GM08714 (cell line): ENCODE results near the gene PAX7.

ENCODE experiments used
- H3K4me3 ChIP-seq: fragments of 200-500 bp; sonication (Bioruptor generic); 2 replicates; pipeline ENCODE4 v1.5.1; 2014; ENCODE audit warnings: mild to moderate bottlenecking, low read length, inconsistent platforms
- ZNF274 ChIP-seq: IDR thresholded peaks from 2 replicates; pipeline ENCODE4 v1.6.1; 2012; ENCODE audit warnings: mild to moderate bottlenecking, low read depth, low read length

Gene PAX7

DNA sequence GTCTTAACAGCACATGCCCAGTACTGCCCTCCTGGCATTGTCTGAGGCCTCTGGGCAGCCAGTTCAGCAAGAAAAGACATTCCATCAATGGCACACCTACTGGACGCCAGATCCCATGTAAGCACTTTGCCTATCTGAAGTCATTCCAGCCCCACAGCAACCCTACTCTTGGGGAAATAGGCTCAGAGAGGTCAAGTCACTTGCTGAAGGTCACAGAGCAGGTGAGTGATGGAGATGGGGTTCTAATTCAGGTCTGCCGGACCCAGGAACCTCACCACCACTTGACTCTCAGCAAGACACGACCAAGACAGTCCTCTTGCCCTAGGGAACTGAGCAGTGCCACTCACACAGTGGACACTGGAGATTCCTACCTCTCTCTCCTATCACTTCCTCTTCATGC, 79.4 kb downstream of the PAX7 start:
- no peak overlapping the region for H3K4me3 ChIP-seq
- TF ChIP-seq ZNF274: no peak

DNA sequence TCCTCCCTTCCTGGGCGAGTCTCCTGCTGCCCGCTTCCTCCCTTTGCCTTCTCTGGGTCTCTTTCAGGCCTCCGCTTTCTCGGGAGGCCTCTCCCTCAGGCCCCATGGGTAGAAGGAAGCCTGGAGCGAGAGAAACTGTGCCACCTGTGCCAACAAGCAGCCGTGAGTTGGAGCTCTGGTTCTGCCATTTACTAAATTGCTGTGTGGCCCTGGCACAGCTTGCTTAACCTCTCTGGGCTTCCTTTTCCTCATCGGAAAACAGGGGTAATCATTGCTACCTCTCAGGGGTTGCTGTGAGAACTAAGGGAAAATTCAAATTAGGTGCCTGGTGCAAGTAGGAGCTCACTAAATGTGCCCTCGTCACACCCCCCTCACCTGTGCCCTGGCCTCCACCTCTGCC, 80.4 kb downstream of the PAX7 start:
- no peak for TF ChIP-seq ZNF274
- H3K4me3 ChIP-seq: no peak overlapping the region

DNA sequence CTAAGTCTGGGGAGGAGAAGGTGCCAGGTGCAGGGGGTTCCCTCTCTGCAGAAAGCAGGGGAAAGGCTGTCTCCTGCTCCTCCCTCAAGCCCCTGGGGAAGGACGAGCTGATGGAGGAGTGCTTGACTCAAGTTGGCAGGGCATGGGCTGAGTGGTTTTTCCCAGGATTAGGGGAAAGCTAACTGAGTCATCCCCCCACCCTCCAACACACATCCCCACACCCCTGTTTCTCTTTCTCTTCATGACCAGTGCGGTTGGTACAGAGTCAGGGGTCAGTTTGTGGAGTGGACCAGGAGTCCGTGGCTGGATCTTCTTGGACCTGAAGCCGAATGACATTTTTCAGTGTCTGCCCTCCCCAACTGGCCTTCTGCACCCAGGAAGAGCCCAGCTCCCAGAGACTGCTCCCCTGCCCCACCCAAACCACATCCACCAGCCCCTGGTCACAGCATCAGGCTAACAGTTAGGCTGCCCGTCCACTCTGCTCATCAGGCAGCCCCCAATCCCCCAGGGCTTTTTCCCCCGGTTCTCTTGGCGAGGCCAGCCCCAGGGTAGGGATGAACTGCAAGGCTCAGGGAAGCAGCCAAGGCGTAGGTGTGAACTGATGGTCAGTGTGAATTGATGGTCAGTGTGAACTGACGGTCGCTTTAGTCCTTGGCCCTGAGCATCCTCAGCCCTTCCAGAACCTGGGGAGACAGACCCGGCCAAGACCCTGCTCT, 81.0 kb downstream of the PAX7 start:
- TF ChIP-seq ZNF274: no peak
- no peak overlapping the region for H3K4me3 ChIP-seq

DNA sequence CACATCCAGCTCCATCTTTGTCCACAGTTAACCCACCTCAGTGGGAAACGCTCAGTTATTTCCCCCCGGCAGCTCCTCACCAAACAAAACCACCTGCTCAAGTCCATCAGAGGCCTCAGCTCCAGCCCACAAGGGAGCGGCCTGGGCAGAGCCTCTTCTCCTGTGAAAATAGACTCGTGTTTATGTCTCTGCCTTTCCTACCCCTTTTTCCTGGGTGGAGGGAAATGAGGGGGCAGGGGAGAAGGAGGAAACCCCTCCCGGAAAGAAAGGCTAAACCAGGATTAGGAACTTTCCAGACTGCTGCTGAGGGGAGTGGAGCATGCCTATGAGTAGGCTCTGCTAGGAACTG, 81.6 kb downstream of the PAX7 start:
- H3K4me3 ChIP-seq: no peak overlapping the region
- TF ChIP-seq ZNF274: no peak

DNA sequence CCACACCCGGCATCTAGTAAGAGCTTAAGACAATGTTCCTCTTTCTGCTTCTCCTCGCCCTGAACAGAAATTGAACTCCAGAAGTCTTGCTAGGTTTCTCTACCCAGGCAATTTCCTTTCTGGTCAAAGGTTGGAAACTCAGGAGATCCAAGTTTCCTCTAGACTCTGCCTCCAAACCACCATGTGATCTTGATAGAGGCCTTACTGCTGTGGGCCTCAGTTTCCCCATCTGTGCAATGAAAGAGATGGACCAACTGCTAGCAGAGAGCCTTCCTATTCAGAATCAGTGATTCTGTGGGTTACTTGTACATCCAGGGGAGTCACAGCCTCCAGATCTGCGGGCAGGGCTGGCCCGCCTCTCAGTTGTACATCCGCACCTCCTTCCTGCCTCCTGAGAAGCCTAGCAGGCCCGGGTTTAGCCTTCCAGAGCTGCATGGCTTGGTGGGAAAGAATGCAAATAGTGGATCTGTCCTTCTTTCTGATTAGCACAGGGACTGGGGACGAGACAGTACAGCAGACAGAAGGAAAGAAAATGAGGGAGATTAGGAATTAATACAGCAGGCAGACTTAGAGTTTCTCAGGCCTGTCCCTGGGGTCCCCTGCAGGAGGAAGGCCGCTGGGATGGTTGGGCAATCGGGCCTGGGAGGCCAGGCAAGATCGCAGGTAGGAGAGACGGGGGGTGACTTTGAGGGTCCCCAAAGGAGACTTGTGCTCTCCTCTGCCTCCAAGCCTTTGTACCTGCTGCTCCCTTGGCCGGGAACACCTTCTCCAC, 83.9 kb downstream of the PAX7 start:
- TF ChIP-seq ZNF274: no peak
- H3K4me3 ChIP-seq: no peak overlapping the region

DNA sequence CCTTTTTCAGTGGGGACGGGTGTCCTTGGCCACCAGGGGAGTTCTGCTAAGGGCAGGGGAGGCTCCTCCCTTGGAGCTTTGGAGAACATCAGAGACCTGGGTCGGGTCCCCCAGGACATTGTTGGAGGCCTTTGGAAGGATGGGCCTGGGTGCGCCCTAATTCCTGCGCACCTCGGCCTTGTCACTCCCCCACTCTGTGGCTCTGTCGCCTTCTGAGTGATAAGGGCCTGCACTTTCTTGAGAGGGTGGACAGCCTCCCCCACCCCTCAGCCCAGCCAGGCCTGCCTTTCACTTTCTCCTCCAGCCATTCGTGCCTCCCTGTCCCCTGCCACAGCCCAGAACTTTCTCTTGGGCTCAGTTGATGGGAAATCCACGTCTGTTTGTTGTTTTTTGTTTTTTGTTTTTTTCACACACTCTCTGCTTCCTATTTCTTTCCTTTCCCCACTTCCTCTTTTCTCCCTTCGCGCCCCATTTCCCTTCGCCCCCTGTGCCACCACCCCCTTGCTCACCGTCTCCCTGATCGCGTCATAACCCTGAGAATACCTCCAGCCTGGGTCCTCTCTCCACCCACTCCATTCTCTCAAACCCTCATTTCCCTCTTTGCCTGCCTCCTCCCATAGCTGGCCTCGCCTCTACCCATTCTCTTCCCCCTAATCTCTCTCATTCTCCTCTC, 85.6 kb downstream of the PAX7 start:
- no peak for TF ChIP-seq ZNF274
- no peak overlapping the region for H3K4me3 ChIP-seq

DNA sequence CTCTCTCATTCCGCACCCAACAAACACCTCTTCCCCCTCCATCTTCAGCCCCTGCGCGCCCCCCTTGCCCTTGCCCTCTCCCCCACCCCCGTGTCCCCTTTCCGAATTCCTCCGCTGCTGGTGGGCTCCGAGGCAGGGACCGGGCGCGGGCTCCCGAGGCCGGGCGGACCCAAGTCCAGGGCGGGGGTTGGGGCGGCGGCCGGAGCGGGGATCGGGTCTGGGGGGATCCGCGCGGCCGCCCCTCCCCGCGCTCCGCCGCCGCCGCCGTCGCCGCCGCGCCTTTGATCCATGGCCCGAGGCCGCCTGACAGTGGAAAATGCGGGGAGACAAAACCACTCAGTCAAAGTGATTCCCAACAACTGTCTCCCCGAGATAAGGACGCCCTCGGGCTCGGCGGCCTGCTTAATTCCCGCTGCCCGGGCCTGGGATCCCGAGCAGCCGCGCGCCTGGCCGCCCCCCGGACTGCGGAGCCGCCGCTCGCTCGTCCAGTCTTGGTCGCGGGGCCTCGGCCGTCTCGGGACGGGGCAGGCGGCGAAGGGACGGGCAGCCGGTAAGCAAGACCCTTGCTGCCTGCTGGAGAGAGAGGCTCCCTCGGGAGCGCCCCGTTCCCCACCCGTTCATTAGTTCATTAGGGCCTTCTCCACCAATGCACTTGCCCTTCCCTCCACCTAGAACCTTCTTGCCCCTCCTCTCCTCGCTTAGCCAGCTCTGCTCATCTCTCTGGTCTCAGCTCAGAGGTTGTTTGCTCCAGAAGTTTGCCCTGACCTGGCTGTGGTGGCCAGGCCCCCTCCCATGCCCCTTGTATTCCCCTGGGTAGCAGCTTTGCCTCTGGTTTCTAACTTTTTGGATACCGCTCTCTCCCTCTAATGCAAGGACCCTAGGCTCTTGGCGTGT, 86.4 kb downstream of the PAX7 start:
- H3K4me3 ChIP-seq: no peak overlapping the region
- TF ChIP-seq ZNF274: no peak

DNA sequence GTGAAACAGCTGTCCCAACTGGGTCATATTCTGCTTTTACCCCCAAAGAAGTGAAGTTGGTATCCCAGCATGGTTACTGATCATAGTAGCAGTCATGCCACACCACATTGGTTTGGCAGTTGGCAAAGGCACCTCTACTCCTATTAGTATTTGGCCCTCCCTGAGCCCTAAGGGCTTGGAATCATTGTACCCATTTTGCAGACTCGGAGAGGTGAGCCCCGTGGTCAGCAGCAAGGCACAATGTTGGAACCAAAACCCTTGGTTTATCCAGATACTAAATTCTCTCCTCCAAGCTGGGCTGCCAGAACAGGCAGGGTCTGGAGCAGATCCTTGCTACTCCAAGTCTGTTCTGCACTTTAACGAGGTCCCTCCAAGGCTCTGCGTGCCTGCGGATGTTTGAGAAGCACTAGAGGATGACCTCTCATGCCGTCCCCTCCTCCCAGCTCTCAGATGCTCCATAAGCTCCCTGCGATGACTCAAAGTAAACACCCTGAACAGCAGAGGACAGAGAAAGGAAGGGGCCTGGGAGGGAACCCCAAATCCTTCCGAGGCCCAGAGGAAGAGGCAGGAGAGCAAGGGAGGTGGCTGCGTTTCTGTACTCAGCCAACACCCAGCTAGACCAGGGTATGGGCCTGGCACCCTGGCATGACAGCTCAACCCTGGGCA, 89.3 kb downstream of the PAX7 start:
- no peak overlapping the region for H3K4me3 ChIP-seq
- no peak for TF ChIP-seq ZNF274

DNA sequence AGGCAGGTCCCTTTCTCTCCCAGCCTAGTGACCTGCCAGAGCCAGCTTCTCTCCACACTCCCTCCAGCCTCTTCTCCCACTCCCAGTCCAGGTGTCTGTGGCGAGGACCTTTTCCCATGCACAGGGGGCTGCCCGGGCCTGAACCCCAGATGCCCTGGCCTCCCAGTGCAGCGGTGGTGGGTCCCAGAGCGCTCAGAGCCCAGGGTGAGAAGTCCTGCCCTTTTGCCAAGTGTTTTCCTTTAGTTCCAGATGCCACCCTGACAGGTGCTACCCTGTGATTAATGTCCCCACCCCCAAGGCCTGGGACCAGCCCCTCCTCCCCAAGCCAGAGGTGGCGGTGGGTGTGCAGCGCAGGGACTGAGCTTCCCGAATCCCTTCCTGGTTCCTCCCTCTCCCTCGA, 90.4 kb downstream of the PAX7 start:
- TF ChIP-seq ZNF274: no peak
- H3K4me3 ChIP-seq: no peak overlapping the region

DNA sequence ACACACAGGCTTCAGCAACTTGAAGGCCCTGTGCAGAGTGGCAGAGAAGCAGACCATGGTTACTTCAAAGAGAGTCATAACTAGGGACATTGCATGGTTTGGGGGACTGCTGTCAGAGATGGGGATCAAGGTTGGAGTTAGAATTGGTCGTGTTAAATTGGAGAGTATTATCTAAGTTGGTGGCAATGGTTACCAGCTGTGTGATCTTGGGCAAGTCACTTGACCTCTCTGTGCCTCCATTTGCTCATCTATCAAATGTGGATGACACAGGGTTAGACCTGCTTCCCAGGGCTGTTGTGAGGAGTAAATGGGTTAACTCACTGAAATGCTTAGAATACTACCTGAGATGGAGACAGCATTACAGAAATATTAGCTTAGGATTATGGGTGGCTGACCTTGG, 91.1 kb downstream of the PAX7 start:
- no peak for TF ChIP-seq ZNF274
- no peak overlapping the region for H3K4me3 ChIP-seq

DNA sequence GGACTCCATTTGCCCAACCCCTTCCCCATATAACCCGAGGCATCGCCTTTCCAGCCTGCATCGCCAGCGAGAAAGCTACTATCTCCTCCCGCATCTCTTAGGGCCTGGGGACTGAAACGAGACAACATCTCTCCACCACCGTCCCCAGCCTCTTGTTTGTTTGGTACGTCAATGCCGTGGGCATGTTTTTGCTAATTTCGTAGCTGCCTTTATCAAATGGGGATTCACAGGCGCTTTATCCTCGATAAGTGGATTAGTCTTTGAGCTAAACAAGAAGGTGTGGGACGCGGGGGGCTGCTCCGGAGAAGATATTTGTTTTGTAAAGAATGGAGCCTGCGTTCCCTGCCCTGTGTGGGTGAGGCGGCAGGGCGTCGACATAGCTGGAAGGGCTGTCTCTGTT, 91.6 kb downstream of the PAX7 start:
- TF ChIP-seq ZNF274: no peak
- no peak overlapping the region for H3K4me3 ChIP-seq

DNA sequence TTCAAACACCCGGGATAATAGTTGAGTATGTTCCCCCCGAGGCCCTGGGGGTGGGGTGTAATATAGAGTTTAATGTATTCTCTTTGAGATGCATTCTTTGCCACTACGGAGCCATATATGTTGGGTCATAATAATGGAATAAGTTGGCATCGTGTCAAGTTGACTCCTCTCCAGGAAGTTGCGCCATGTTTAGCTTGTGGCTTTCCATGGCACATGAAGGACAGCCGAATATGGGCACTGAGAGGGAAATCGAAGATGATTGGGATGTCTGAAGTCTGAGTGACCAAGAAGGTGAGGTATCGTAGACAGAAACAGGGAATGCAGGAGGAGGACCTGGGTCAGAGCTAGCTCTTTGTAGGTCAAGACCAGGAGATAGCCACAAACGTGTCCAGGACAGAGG, 92.6 kb downstream of the PAX7 start:
- no peak for TF ChIP-seq ZNF274
- H3K4me3 ChIP-seq: no peak overlapping the region

DNA sequence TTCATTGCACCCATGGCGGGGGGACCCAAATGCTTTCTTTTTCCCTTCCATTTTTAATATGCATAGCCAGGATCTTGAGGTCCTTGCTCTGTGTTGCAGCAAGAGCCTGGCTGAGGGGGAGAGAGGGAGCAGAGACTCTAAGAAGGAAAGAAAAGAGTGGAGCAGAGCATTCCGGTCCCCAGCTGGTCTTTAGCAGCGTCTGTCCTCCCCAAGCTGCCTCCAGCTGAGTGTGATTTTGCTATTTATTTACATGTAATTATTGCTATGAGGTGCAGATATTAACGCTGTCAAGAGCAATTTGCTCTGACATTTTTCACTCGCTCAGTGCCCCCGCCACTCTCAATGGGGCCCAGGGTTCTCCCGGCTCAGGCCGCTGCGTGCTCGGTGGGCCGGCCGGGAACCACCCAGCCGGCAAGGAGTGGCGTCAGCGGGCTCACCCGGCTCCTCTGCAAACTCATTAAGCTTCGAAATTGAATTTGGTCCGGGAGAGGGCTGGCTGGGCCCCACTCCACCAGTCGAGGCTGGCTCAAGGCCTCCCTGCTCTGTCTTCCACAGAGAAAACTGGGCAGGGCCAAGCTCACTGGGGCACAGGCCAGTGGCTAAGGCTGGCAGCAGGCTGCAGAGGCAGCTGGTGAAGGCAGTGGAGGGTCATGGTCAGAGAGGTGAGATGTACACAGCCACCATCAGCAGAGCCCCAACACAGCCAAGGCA, 93.2 kb downstream of the PAX7 start:
- H3K4me3 ChIP-seq: no peak overlapping the region
- TF ChIP-seq ZNF274: no peak
